Activated CD4-positive, alpha-beta T cell treated with anti-CD3 and anti-CD28 coated beads, Interleukin-2, amount 10 ng/mL, durations not matched to agents 24 days and 14 days (primary cell): ENCODE results near the gene C5orf47. TPM values are rescaled to one million over a fixed set of nuclear protein-coding genes. Genes with fewer than 3 reads are reported as not detected.
"Not testable (repeated sequence)": the region's sequence is repeated elsewhere in the genome, so short reads cannot be mapped to it uniquely, and the experiment has no call there.

Experiments
- DNase-seq: peaks from one replicate; pipeline ENCODE4 v3.0.0; 2022
- H3K27ac Mint-ChIP-seq: one replicate; pipeline ENCODE4 v1.8.0; 2022; ENCODE audit warnings: mild to moderate bottlenecking, mixed read lengths
- H3K27me3 Mint-ChIP-seq: one replicate; pipeline ENCODE4 v1.8.0; 2022; ENCODE audit warnings: mixed read lengths
- H3K36me3 Mint-ChIP-seq: one replicate; pipeline ENCODE4 v1.8.0; 2022; ENCODE audit warnings: low read depth, mild to moderate bottlenecking, mixed read lengths
- H3K4me1 Mint-ChIP-seq: one replicate; pipeline ENCODE4 v1.8.0; 2021; ENCODE audit warnings: mixed read lengths
- H3K4me3 Mint-ChIP-seq: one replicate; pipeline ENCODE4 v1.8.0; 2022; ENCODE audit warnings: mild to moderate bottlenecking, moderate library complexity, mixed read lengths
- H3K9me3 Mint-ChIP-seq: one replicate; pipeline ENCODE4 v1.8.0; 2021; ENCODE audit warnings: mixed read lengths
- intact Hi-C: fragments of 100-400 bp; cut with micrococcal nuclease; formaldehyde crosslinking; loops from one replicate; pipeline ENCODE4 v1.15.1; 2023
- total RNA-seq: library from RNA; stranded (reverse); gene quantifications from 2 replicates; pipeline ENCODE4 v1.2.3, GENCODE V29; 2022

The C5orf47 gene
- total RNA-seq, 1 donor from 2014 or later = not detected

DNA sequence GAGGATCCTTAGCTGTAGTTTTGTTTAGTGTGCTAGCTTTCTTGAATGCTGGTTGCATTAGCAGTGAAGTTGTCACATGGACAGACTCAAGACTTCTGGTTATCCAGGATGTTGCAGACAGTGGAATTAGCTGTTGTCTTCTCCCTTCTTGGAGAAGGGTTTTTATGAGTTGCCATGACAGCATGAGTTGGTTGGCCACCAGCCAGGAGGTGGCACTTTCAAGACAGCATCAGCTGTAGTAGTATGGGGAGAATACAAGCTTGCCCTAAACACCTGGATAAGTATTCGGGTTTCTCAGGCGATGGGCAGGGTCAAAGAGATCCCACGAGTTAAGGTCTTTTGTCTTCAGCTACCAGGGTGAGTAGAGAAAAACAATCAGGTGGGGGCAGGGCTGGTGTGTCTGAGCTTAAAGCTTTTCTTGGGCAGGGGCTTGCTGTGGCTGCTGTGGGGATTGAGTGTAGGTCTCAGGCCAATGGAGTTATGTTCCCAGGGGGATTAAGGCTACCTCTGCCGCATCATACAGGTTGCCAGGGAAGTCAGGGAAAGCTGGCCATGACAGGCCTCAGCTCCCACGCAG is 7.7 kb upstream of the C5orf47 start:
- H3K4me1 Mint-ChIP-seq = no peaks in the 10 kb centered on the region
- intact Hi-C loops = no loop called here
- no peaks in the 10 kb centered on the region for H3K36me3 Mint-ChIP-seq
- H3K27me3 Mint-ChIP-seq = peaks cover 36% of the 10 kb centered on the region
- DNase-seq = peak; percentile 31
- no peak overlapping the region for H3K4me3 Mint-ChIP-seq
- no peak overlapping the region for H3K27ac Mint-ChIP-seq
- H3K9me3 Mint-ChIP-seq = no peaks in the 10 kb centered on the region

- DNase-seq = peak; percentile 23
- Mint-ChIP-seq H3K4me1 (no peaks in the 10 kb centered on the region), H3K27me3 (peaks cover 15% of the 10 kb centered on the region), H3K27ac (no peak overlapping the region), H3K4me3 (no peak overlapping the region), H3K36me3 (no peaks in the 10 kb centered on the region), H3K9me3 (no peaks in the 10 kb centered on the region)
- intact Hi-C loops = no loop called here
Observed at GRCh38 chr5:173984218-173984617, 4.8 kb upstream of the C5orf47 start.

DNA sequence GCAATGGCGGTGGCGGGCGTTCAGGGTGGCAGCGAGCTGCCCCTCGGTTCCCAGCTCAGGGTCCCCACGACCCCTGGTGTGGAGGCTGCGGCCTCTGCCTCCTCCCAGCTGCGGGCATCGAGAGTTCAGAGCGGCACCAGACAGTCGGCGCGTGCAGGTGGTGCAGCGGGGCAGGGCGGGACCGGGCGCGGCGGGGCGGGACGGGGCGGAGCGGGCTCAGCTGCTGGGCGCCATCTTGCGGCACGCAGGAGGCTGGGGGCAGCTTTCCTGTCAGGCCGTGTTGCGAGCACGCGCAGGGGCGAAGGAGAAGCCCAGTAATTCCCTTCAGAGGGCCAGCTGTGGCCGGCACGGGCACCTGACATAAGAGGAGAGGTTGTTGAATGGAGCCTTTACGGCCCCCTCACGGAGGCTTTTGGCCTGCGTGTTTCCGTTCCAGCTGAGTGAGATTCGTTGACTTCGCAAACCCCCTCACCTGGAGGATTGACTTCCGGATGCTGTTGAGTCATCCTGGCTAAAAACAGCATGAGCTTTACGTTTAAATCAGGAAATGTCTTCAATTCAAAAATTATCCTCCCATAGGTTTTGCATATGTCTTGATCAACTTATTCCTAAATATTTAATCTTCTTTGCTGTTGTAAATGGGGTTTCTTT is 587 bp downstream of the C5orf47 start:
- peaks cover 1% of the 10 kb centered on the region for H3K27me3 Mint-ChIP-seq
- H3K4me1 Mint-ChIP-seq = no peaks in the 10 kb centered on the region
- H3K36me3 Mint-ChIP-seq = no peaks in the 10 kb centered on the region
- intact Hi-C loops = no loop called here
- peak; percentile 28 for DNase-seq
- no peaks in the 10 kb centered on the region for H3K9me3 Mint-ChIP-seq
- no peak overlapping the region for H3K4me3 Mint-ChIP-seq
- H3K27ac Mint-ChIP-seq = no peak overlapping the region

DNA sequence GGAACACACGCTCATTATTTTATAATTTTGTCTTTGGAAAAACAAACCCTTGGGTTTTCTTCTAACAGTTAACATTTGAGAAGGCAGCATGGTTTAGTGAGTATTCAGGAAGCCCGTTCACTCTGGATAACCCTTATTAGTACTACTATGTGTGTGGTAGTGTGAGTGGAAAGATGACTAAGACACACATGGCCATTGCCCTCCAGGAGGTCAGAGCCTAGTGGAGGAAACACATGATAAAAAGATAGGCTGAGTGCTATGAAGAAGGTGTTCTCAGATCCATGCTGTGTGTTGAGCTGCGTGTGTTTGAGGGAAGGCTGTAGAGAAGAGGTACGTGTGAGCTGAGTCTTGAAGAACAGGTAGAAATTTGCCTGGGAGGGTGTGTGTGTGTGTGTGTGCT is 8.4 kb downstream of the C5orf47 start:
- no peak overlapping the region for H3K4me3 Mint-ChIP-seq
- peaks cover 15% of the 10 kb centered on the region for H3K27me3 Mint-ChIP-seq
- H3K36me3 Mint-ChIP-seq = no peaks in the 10 kb centered on the region
- no peak for DNase-seq
- H3K4me1 Mint-ChIP-seq = no peaks in the 10 kb centered on the region
- no peaks in the 10 kb centered on the region for H3K9me3 Mint-ChIP-seq
- intact Hi-C loops = no loop called here
- H3K27ac Mint-ChIP-seq = no peak overlapping the region

DNA sequence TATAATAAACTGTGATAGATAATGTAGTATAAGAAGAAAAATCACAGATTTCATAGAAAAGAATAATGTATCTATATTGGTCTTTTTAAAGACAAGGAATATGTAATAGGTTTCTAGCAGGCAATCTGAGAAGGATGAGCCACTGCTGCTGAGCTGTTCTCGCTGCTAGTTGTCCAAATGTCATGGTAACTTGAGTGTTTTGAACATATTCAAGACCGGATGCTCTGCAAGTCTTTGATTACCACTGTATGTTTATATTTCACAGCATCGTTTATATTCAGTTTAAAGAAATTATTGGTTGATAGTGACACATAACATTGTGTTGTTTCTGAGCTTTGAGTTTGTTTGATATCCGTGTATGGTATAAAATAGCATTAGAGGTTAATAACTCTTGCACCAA is 9.6 kb downstream of the C5orf47 start:
- Mint-ChIP-seq H3K27ac (no peak overlapping the region), H3K4me3 (no peak overlapping the region), H3K9me3 (no peaks in the 10 kb centered on the region), H3K36me3 (no peaks in the 10 kb centered on the region), H3K27me3 (peaks cover 21% of the 10 kb centered on the region), H3K4me1 (no peaks in the 10 kb centered on the region)
- DNase-seq = no peak
- intact Hi-C loops = no loop called here

DNA sequence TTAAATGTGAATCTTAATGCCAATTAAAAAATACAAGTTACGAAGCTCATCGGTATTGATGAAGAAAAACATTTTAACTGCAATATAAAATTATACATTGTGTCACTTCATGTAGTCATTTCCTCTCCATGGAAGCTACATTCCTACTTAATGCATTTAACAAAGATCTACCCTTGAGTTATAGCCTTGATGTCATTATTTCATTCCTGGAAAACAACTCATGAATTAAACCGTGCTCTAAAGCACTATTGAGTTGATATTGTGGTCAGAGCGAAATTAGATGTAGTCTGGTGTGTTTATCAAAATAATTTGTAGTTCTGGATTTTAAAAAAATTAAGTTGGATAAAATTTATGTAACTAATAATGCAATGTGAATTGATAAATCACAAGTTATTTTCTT is 11.1 kb downstream of the C5orf47 start:
- DNase-seq = no peak
- intact Hi-C loops = no loop called here
- Mint-ChIP-seq H3K36me3 (no peaks in the 10 kb centered on the region), H3K27ac (no peak overlapping the region), H3K4me1 (no peaks in the 10 kb centered on the region), H3K4me3 (no peak overlapping the region), H3K9me3 (no peaks in the 10 kb centered on the region), H3K27me3 (peaks cover 26% of the 10 kb centered on the region)

DNA sequence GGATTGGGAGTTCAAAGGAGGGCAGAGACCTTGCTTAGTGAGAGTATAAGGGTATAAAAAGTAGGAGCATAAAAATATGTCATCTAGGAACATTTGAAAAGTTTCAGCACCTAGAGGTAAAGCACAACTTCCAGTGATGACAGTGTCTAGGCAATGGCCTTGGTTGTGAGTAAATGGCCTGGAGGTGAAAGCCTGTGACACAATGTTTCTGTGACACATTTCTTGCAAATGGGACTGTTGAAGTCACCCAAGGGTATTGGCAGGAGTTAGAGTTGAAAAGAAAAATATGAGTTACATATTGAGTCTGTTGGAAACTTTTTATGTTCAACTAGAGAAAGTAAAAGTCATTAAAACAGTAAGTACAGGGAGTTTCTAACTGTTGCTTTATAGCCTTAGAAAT is 14.8 kb downstream of the C5orf47 start:
- intact Hi-C loops = no loop called here
- H3K4me3 Mint-ChIP-seq = no peak overlapping the region
- H3K9me3 Mint-ChIP-seq = no peaks in the 10 kb centered on the region
- no peak for DNase-seq
- H3K36me3 Mint-ChIP-seq = no peaks in the 10 kb centered on the region
- H3K27ac Mint-ChIP-seq = no peak overlapping the region
- H3K4me1 Mint-ChIP-seq = no peaks in the 10 kb centered on the region
- H3K27me3 Mint-ChIP-seq = peaks cover 16% of the 10 kb centered on the region

DNA sequence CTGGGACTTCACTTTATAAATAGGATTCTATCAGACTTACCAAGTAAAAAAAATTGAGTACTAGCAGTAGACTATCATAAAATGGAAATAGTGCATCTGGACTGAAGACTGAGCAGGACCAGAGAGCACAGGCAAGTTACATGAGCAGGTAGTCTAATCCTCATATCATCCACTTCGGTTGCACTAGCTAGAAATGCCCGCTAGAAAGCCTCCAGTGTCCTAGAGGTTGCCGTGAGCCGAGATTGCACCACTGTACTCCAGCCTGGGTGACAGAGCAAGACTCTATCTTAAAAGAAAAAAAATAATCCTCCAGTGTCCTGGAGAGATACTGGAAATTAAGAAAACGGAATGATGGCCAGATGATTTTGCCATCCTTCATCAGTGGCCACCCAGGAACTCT is 20.0 kb downstream of the C5orf47 start:
- no peak for DNase-seq
- Mint-ChIP-seq H3K27ac (no peak overlapping the region), H3K9me3 (no peaks in the 10 kb centered on the region), H3K4me3 (no peak overlapping the region), H3K4me1 (no peaks in the 10 kb centered on the region), H3K36me3 (no peaks in the 10 kb centered on the region), H3K27me3 (peaks cover 7% of the 10 kb centered on the region)
- intact Hi-C loops = no loop called here

DNA sequence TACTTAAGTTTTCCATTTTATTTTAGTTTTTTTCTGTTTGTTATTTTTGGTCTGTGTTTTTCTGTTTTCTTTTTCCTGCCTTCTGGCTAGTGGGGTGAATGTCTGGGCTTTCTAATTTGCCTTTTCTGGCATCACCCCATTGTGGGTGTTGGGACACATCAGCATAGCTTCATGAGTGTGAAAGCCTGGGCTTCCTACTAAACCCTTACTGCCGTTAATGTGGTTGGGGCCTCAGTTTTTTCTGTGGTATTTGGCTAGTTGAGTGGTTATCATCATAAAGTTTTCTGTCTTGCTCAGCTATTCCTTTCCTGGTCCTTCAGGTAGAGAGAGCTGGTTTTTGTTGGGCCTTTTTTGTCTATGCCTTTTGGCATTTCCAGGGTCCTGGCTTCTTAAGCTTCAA is 21.4 kb downstream of the C5orf47 start:
- DNase-seq = no peak
- H3K27ac Mint-ChIP-seq = no peak overlapping the region
- intact Hi-C loops = no loop called here
- no peak overlapping the region for H3K4me3 Mint-ChIP-seq
- H3K27me3 Mint-ChIP-seq = peaks cover 4% of the 10 kb centered on the region
- H3K36me3 Mint-ChIP-seq = no peaks in the 10 kb centered on the region
- no peaks in the 10 kb centered on the region for H3K4me1 Mint-ChIP-seq
- H3K9me3 Mint-ChIP-seq = no peaks in the 10 kb centered on the region

DNA sequence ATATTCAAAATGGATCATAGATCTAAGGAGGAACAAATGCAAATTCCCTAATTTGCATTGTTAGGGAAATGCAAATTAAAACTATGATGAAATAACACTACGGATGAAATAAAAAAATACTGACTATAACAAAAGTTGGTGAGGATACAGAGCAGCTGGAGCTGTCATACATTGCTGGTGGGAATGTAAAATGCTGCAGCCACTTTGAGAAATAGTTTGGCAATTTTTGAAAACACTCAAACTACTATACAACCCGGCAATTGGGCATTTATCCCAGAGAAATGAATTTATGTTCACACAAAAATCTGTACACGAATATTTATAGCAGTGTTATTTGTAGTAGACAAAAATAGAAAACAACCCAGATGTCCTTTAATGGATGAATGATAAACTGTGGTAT is 22.5 kb downstream of the C5orf47 start:
- no peak for DNase-seq
- intact Hi-C loops = no loop called here
- Mint-ChIP-seq H3K4me1 (no peaks in the 10 kb centered on the region), H3K9me3 (no peaks in the 10 kb centered on the region), H3K27me3 (peaks cover 4% of the 10 kb centered on the region), H3K27ac (no peak overlapping the region), H3K36me3 (no peaks in the 10 kb centered on the region), H3K4me3 (no peak overlapping the region)

DNA sequence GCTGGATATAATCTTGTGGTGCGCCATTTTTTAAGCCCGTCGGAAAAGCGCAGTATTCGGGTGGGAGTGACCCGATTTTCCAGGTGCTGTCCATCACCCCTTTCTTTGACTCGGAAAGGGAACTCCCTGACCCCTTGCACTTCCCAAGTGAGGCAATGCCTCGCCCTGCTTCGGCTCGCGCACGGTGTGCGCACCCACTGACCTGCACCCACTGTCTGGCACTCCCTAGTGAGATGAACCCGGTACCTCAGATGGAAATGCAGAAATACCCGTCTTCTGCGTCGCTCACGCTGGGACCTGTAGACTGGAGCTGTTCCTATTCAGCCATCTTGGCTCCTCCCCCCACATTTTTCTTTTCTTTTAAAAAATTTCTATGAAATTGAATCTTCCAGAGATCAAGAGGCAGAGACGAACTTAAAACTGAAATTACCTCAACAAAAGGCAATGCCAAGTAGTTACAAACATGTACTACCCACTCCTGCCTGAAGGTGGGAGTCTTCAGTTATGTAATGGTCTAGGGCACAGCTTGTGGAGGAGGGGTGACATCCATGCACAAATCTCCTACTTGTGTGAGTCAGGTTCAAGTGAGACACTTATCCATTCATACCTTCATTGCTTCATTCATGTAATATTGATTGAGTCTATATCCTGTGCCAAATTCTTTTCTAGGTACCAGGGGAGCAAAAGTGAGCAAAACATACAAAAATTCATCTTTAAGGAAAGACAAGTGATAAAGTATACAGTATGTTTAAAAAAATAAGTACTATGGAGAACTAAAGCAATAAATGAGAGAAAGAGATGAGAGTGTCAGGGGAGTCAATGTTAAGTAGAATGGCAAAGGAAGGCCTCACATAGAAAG is 31.3 kb downstream of the C5orf47 start:
- H3K27ac Mint-ChIP-seq, H3K9me3 Mint-ChIP-seq, H3K4me3 Mint-ChIP-seq, H3K27me3 Mint-ChIP-seq, intact Hi-C loops, H3K36me3 Mint-ChIP-seq, H3K4me1 Mint-ChIP-seq: not testable (repeated sequence)
- peak; percentile 74 for DNase-seq

DNA sequence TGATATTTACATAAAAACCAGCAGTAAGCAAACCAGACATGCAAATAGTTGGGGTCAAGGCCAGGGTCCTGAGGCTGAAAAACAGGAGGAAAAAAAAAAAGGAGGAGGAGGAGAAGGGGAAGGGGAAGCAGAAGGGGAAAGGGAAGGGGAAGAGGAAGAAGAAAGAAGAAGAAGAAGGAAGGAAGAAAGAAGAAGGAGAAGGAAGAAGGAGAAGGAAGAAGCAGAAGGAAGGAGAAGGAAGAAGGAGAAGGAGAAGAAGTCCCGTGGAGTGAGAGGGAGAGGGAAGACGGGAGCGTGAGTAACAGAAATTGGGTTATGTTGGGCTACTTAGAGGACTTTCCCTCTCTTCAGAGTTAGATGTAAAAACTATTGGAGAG is 31.9 kb downstream of the C5orf47 start:
- Mint-ChIP-seq H3K4me3 (no peak overlapping the region), H3K4me1 (no peaks in the 10 kb centered on the region), H3K27ac (no peak overlapping the region), H3K27me3 (peaks cover 8% of the 10 kb centered on the region), H3K36me3 (no peaks in the 10 kb centered on the region), H3K9me3 (no peaks in the 10 kb centered on the region)
- no peak for DNase-seq
- intact Hi-C loops = no loop called here

GRCh38 chr5:174022384-174023095 is 33.6 kb downstream of the C5orf47 start:
- peaks cover 8% of the 10 kb centered on the region for H3K27me3 Mint-ChIP-seq
- no peaks in the 10 kb centered on the region for H3K36me3 Mint-ChIP-seq
- intact Hi-C loops = no loop called here
- H3K4me1 Mint-ChIP-seq = no peaks in the 10 kb centered on the region
- H3K4me3 Mint-ChIP-seq = no peak overlapping the region
- no peak for DNase-seq
- no peaks in the 10 kb centered on the region for H3K9me3 Mint-ChIP-seq
- no peak overlapping the region for H3K27ac Mint-ChIP-seq

GRCh38 chr5:174030286-174030685 is 41.3 kb downstream of the C5orf47 start:
- no peaks in the 10 kb centered on the region for H3K27me3 Mint-ChIP-seq
- H3K36me3 Mint-ChIP-seq = no peaks in the 10 kb centered on the region
- intact Hi-C loops = no loop called here
- no peaks in the 10 kb centered on the region for H3K4me1 Mint-ChIP-seq
- H3K27ac Mint-ChIP-seq = no peak overlapping the region
- H3K4me3 Mint-ChIP-seq = no peak overlapping the region
- DNase-seq = no peak
- peaks cover 11% of the 10 kb centered on the region for H3K9me3 Mint-ChIP-seq
